Stimulated activated CD8-positive, alpha-beta memory T cell treated with anti-CD3 and anti-CD28 coated beads, Interleukin-12 subunit alpha, Interleukin-12 subunit beta, amount 100 ng/mL, for 24 hours (primary cell): ENCODE data around the gene HDAC4.

ENCODE experiments used
- DNase-seq: peaks from one replicate; pipeline ENCODE4 v3.0.0-alpha.2; 2020; ENCODE audit errors: extremely low read depth

The HDAC4 gene

DNA sequence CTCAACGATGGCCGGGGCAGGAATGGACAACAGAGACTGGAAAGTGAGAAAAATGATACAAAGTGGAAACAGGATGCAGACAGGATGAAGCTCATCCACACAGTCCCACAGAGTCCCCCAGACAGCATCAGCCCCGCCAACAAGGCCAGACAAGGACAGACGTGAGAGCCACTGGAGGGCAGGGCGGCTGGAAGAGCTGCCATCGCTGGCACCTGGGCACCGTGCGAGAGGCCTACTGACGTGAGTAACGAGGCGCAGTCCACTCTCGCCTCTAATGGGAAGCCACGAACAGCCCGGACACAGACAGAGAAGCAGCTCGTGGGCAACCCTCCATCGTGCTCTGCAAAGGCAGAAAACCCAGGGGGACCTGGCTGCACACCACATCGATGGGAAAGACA, 17.1 kb downstream of the HDAC4 start:
- no peak for DNase-seq

GRCh38 chr2:239383036-239383758, 17.6 kb downstream of the HDAC4 start:
- no peak for DNase-seq

DNA sequence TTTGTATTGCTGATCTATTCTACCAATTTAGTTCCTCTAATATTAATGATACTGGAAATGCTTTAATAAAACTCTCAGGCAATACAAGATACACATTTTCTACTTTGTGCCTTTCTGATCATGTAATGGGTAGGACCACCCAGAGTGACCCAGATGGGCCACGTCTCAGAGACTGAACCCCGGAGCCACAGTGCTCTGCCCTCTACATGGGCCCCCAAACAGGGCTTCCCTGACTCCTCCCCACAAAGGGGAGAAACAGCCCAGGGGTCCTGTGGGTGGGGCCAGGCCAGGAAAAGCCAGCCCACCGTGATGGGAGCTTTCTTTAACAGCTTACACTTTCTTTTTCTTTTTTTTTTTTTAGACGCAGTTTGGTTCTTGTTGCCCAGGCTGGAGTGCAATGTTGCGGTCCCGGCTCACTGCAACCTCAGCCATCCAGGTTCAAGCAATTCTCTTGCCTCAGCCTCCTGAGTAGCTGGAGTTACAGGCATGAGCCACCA, 18.4 kb downstream of the HDAC4 start:
- no peak for DNase-seq

GRCh38 chr2:239381709-239382134, 19.1 kb downstream of the HDAC4 start:
- DNase-seq, result no peak

DNA sequence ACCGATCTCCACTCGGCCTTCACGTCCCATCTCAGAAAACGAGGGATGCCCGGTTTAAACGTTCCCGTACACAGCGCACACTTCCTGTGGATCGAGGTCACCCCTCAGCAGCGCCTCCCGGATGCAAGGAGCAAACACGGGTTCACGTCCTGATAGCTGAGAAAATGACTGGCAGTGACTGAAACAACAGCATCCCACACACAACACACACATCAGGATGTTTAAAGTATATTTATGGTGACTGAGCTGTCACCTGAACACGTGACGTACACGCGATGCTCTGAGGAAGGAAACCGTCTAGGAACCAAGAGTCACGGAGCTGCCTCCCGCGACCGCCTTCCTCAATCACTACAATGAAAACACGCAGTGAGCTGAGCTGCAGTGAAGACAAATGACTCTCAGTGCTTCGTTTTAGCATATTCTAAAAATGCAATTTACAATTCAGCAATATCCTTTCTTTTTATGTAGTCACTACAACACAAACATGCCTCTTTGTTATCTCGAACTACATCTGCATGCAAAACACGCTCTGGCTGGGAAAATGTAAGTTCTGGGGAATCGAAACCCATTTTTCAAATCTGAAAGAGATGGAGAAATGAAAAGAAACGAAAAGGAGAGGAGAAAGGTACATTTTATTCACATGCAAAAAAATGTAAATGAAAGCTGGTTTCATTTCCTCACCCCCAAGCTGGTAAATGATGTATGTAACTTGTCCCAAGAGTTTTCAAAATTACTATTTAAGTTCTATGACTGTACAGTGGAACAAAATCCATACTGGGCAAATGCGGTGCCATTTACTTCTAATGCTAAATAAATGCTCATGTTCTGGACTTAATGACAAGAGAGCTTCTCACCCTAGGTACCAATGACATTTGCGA, 19.8 kb downstream of the HDAC4 start:
- peak; percentile 27 for DNase-seq

- DNase-seq, result no peak
These were observed 21.1 kb downstream of the HDAC4 start for GRCh38 chr2:239379641-239380170.

- DNase-seq, result no peak
These were observed 21.7 kb downstream of the HDAC4 start for GRCh38 chr2:239378918-239379640.

GRCh38 chr2:239378021-239378917, 22.6 kb downstream of the HDAC4 start:
- no peak for DNase-seq

DNA sequence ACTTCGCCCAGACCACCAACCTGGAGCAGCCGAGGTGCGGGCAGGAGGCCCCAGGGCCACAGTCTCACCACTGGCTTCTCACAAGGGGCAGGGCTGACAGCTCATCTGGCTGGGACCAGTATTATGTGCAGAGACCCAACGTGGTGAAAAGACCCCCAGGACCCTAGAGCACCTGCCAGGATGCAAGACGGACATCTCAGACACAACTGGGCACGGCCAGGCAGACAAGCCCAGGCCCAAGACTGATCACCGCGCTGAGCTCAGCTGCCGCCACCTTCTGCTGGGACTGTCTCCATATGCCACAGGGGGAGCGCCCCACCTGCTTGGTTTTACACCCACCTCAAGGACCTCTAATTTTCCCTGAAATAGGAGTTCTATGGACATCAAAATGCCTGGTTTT, 23.2 kb downstream of the HDAC4 start:
- no peak for DNase-seq

- DNase-seq, result no peak
These were observed 23.8 kb downstream of the HDAC4 start for GRCh38 chr2:239376942-239377531.

GRCh38 chr2:239376351-239376750, 24.5 kb downstream of the HDAC4 start:
- no peak for DNase-seq

DNA sequence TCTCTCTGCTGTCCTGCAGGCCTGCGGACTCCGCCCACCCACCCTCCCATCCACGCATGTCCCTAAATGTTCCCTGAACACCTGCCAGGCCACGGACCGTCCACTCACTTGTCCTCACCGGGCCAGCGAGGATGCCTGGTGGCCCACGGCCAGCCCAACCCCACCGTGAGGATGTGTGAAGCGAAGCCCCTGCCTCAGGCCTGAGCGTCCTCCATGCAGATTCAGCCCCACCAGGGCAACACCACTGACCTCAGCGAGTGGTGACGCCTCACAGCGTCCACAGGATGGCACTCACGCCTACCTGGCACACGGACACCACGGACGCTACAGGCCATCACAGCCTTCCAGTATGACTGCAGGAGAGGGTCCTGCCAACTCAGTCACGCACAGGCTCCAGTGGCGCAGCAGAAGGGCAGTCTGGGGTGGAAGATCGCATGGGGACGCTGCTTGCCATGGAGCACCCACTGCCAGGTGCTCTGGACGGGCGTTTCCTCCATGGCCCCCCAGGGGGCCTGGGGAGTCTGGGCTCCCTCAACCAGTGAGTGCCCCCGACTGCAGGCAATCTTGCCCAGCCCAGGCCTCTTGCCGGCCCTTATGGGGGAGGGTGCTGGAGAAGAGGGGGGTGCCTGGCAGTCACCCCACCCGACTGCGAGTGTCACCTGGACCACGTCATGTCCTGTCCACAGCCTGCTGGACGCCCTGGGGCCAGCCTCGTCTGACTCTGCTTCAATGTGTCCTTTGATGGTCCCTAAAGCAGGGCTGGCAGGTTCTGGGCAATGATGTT, 25.4 kb downstream of the HDAC4 start:
- no peak for DNase-seq

DNA sequence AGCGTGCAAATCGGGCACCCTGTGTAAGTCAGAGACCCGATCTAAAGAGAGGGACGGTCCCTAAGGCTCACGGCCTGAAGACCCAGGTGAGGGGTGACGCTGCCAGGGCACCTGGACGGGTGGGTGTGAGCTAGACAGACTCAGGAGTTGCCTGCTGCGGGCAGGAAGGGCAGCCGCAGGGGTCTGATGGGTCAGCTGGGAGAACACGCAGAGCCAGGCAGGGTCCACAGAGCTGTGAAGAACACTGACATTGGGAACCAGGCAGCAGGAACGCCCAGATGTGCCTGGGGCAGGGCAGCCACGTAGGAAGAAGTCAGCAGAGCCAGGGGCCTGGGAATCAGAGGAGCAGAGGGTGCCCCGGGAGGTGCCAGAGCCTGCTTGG, 25.9 kb downstream of the HDAC4 start:
- DNase-seq, result no peak

- DNase-seq, result no peak
These were observed 28.0 kb downstream of the HDAC4 start for GRCh38 chr2:239372835-239373234.

DNA sequence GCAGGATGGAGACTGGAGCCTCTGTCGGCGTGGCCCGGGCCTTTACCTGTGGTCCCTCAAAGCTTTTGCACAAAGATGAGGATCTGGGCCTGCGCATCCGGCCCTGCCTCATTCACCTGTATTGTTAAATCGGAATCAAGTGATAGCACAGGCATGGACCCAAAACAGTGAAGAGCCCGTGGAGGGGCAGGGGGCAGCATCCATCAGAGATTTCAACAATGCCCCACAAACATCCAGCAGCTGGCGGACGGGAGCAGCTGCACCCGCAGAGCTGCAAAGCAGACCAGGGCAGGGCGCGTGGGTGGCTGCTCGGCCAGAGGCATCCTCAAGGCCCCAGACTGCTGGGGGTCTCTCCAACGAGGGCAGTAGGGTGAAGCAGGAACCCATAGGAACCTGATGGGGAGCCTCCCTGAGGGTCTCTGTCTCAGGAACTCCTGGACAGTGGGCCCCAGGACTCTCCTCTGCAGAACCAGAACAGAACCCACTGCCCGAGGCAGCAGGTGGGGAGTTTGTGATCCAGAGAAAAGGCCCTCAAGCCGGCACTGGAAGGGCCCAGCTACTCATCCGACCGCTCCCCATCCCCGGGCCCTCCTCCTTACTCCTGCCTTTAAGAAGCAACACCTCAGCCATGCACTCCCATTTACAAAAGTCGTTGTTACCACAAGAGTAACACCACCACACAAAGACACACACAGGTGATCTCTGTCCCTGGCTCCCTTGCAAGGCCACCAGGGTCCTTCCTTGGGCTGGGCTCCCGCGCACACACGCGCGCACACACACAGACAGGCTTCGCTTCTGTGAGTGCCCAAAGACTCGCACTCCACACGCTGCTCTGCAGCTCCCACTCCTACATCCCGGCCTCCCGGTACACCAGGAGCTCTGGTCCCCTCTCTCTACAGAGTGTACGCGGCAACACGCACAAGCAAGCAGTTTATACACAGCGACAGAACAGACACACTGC, 28.8 kb downstream of the HDAC4 start:
- DNase-seq, result no peak

- no peak for DNase-seq
These were observed 29.7 kb downstream of the HDAC4 start for GRCh38 chr2:239370876-239371725.

DNA sequence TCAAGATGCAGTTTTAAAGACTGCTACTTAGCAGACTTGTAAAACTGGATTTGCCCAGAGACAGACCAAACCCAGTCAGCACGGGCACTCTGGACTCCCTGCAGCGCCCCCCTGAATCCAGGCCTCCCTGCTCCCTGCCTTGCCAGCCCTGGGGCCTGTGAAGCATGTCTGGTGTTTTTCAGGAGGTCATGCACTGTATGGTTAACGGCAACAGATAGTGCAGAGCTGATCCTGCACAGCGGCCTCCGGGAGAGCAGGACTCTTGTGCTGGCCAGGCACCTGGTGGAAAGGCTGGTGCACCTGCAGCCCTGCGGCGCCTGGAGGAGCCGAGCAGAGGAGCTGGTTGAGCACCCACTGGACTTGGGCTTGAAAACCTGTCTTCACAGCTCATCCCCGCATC, 30.4 kb downstream of the HDAC4 start:
- DNase-seq, result no peak
